ENCODE data around the gene C3. TPM values are rescaled to one million over a fixed set of nuclear protein-coding genes. Genes with fewer than 3 reads are reported as not detected.
A peak's percentile ranks its signal among the peaks of the same experiment; 100 is the strongest.
"Not testable (repeated sequence)": the region's sequence is repeated elsewhere in the genome, so short reads cannot be mapped to it uniquely, and the experiment has no call there.

C3 gene
- total and polyA plus RNA-seq, 2 donors from 2014 or later = 452 to 3,831 TPM

DNA sequence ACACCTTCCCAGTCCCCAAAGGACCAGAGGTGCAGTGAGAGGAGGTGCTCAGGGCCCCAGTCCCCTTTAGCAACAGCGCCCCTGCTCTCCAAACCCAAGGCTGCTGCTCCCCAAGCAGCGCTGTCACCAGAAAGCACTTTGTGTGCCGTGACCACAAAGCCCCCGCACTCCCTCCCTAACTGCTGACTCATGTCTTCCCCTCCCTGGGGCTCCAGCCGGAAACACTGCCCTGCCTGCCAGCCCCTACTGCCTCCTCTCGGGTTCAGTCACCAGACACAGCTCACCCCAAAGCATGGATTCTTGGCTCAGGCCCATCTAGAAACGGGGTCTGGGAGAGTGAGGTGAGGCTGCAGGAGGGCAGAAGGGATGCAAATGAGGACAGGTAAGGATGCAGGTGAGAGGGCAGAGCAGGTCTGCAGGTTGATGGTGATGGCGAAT is 45.6 kb downstream of the C3 start:
- Histone ChIP-seq H3K4me3 (ENCODE audit: low read length in 3 of 3) (no peak overlapping the region), H3K4me1 (ENCODE audit: control insufficient read depth in 2 of 3, insufficient read depth in 2 of 3, low read depth in 1 of 3, low read length in 3 of 3) (no peaks in the 10 kb centered on the region), H3K27ac (ENCODE audit: low read depth in 2 of 2, low read length in 2 of 2) (no peak overlapping the region), H3K9me3 (ENCODE audit: control insufficient read depth in 2 of 3, insufficient read depth in 1 of 3, low read length in 3 of 3) (no peaks in the 10 kb centered on the region), H3K27me3 (ENCODE audit: control insufficient read depth, insufficient read depth, low read length) (no peaks in the 10 kb centered on the region), H3K36me3 (ENCODE audit: control insufficient read depth in 2 of 3, insufficient read depth in 3 of 3, low read length in 3 of 3) (no peaks in the 10 kb centered on the region), H3K9ac (ENCODE audit: low read length in 3 of 3) (no peak overlapping the region)
- FAIRE-seq (no peak), DNase-seq (peak in 4 of 5 donors; percentile 48 to 91 (median 58))
- no peak for TF ChIP-seq CTCF (IDR thresholded peaks at IDR 0.05; ENCODE audit: borderline replicate concordance, extremely low read depth, insufficient read depth)
- intact Hi-C loops (cut with DNase I) = no loop called here

DNA sequence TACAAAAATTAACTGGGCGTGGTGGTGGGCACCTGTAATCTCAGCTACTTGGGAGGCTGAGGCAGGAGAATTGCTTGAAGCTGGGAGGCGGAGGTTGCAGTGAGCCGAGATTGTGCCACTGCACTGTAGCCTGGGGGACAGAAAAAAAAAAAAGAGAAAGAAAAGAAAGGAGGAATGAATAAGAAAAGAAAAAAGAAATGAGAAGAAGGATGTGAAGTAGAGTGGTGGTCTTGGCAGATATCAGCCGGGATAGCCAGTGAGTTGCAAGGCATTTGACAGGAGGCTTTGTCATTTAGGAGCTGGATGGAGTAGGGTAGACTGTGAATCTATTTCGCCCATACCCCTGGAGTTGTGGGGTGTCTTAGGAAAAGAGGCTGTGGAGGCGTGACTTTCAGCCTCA is 46.0 kb downstream of the C3 start:
- intact Hi-C loops (cut with DNase I); H3K36me3 ChIP-seq (ENCODE audit: control insufficient read depth in 2 of 3, insufficient read depth in 3 of 3, low read length in 3 of 3); H3K4me1 ChIP-seq (ENCODE audit: control insufficient read depth in 2 of 3, insufficient read depth in 2 of 3, low read depth in 1 of 3, low read length in 3 of 3); H3K27me3 ChIP-seq (ENCODE audit: control insufficient read depth, insufficient read depth, low read length); H3K27ac ChIP-seq (ENCODE audit: low read depth in 2 of 2, low read length in 2 of 2); DNase-seq; H3K9ac ChIP-seq (ENCODE audit: low read length in 3 of 3); H3K9me3 ChIP-seq (ENCODE audit: control insufficient read depth in 2 of 3, insufficient read depth in 1 of 3, low read length in 3 of 3); H3K4me3 ChIP-seq (ENCODE audit: low read length in 3 of 3); FAIRE-seq: not testable (repeated sequence)

DNA sequence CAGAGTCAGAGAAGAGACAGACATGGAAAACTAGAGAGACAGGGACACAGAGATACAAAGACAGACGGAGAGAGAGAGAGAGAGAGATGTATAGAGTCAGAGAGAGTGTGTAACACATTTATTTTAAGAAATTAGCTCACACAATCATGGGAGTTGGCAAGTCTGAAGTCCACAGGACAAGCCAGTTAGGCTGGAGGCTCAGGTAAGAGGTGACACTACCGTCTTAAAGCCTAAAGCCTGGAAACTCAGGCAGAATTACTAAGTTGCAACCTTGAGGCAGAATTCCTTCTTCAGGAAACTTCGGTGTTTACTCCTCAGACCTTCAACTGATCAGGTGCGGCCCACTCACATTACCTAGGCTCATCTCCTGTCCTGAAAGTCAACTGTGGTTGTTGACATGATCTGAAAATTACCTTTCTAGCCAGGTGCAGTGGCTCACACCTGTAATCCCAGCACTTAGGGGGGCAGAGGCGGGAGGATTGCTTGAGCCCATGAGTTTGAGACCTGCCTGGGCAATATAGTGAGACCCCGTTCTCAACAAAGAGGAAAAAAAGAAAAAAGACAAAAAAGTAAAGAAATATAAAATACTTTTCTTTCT is 47.7 kb downstream of the C3 start:
- DNase-seq = no peak
- Histone ChIP-seq H3K36me3 (ENCODE audit: control insufficient read depth in 2 of 3, insufficient read depth in 3 of 3, low read length in 3 of 3) (no peaks in the 10 kb centered on the region), H3K9me3 (ENCODE audit: control insufficient read depth in 2 of 3, insufficient read depth in 1 of 3, low read length in 3 of 3) (no peaks in the 10 kb centered on the region), H3K4me1 (ENCODE audit: control insufficient read depth in 2 of 3, insufficient read depth in 2 of 3, low read depth in 1 of 3, low read length in 3 of 3) (no peaks in the 10 kb centered on the region), H3K27me3 (ENCODE audit: control insufficient read depth, insufficient read depth, low read length) (no peaks in the 10 kb centered on the region), H3K27ac (ENCODE audit: low read depth in 2 of 2, low read length in 2 of 2) (no peak overlapping the region), H3K4me3 (ENCODE audit: low read length in 3 of 3) (no peak overlapping the region), H3K9ac (ENCODE audit: low read length in 3 of 3) (no peak overlapping the region)
- FAIRE-seq = no peak
- TF ChIP-seq CTCF (IDR thresholded peaks at IDR 0.05; ENCODE audit: borderline replicate concordance, extremely low read depth, insufficient read depth) = no peak
- intact Hi-C loops (cut with DNase I) = no loop called here

DNA sequence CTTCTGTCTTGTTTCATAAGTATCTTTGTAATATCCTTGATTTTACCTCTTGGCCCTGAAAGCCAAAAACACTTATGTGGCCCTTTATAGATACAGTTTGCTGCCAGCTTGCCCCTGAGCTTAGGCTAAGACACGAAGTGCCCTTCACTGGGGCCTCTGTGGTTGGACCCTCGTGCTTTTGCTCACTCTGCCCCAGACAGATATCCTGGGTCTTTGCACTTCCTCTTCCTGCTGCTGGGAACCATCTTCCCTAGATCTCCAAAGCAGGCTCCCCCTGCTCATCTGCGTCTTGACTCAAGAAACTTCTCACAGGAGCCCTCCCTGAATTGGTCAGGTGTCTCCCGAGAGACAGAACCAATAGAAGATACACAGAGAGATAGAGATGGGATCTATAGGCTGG is 48.5 kb downstream of the C3 start:
- H3K36me3 ChIP-seq (ENCODE audit: control insufficient read depth in 2 of 3, insufficient read depth in 3 of 3, low read length in 3 of 3) = no peaks in the 10 kb centered on the region
- no peak overlapping the region for H3K4me3 ChIP-seq (ENCODE audit: low read length in 3 of 3)
- DNase-seq = no peak
- H3K27me3 ChIP-seq (ENCODE audit: control insufficient read depth, insufficient read depth, low read length) = no peaks in the 10 kb centered on the region
- H3K9me3 ChIP-seq (ENCODE audit: control insufficient read depth in 2 of 3, insufficient read depth in 1 of 3, low read length in 3 of 3) = no peaks in the 10 kb centered on the region
- intact Hi-C loops (cut with DNase I) = no loop called here
- H3K4me1 ChIP-seq (ENCODE audit: control insufficient read depth in 2 of 3, insufficient read depth in 2 of 3, low read depth in 1 of 3, low read length in 3 of 3) = no peaks in the 10 kb centered on the region
- no peak for FAIRE-seq
- no peak overlapping the region for H3K9ac ChIP-seq (ENCODE audit: low read length in 3 of 3)
- H3K27ac ChIP-seq (ENCODE audit: low read depth in 2 of 2, low read length in 2 of 2) = no peak overlapping the region
- TF ChIP-seq CTCF (IDR thresholded peaks at IDR 0.05; ENCODE audit: borderline replicate concordance, extremely low read depth, insufficient read depth) = no peak

Measured in kidney (tissue), 14 donors.